ENCODE data around the gene ZFHX3.

Gene ZFHX3

GRCh38 chr16:72876981-72877373 lies 171.0 kb downstream of the ZFHX3 start:
- no peak for DNase-seq (ENCODE audit: extremely low spot score)
- ChIA-PET CTCF (no interaction called here), POLR2A (no interaction called here)
- TF ChIP-seq L3MBTL2 (conservative IDR thresholded peaks at IDR 0.05), result no peak
- TF ChIP-seq ELF4 (IDR thresholded peaks at IDR 0.05), result no peak
- no peak for TF ChIP-seq SUZ12 (IDR thresholded peaks at IDR 0.05)
- no peak for TF ChIP-seq SP1 (IDR thresholded peaks at IDR 0.05)
- TF ChIP-seq FOXA1 (IDR thresholded peaks at IDR 0.05), result no peak
- no peak for TF ChIP-seq HDGF (IDR thresholded peaks at IDR 0.05; ENCODE audit: borderline replicate concordance)
- no peak for TF ChIP-seq ZNF384 (IDR thresholded peaks at IDR 0.05)
- no peak for TF ChIP-seq TARDBP (IDR thresholded peaks at IDR 0.05)
- TF ChIP-seq, protein P1, sequence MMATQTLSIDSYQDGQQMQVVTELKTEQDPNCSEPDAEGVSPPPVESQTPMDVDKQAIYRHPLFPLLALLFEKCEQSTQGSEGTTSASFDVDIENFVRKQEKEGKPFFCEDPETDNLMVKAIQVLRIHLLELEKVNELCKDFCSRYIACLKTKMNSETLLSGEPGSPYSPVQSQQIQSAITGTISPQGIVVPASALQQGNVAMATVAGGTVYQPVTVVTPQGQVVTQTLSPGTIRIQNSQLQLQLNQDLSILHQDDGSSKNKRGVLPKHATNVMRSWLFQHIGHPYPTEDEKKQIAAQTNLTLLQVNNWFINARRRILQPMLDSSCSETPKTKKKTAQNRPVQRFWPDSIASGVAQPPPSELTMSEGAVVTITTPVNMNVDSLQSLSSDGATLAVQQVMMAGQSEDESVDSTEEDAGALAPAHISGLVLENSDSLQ (IDR thresholded peaks at IDR 0.05), result no peak
- TF ChIP-seq CTBP1 (IDR thresholded peaks at IDR 0.05; ENCODE audit: borderline replicate concordance), result no peak
- TF ChIP-seq ARNT (IDR thresholded peaks at IDR 0.05), result no peak
- no peak for TF ChIP-seq BHLHE40 (IDR thresholded peaks at IDR 0.05; ENCODE audit: borderline replicate concordance)

DNA sequence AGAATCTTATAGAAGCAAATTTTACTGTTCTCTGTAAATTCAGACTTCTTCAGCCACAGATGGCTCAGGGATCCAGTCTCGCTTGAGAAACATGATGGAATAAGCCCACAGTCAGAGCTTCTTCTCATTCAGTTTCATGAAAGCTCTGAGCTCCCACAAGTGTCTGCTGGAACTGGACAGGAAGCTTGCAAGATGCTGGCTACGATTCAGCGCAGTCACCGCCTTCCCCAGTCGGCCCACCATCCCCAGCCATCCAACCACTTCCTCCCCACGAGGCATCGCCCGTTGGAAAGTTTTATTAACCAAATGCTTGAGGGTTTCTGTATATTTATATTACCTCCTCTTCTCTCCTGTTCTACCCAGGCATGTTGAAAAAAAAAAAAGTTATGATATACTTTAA lies 171.7 kb downstream of the ZFHX3 start:
- POLR2A ChIA-PET, result no interaction called here
- DNase-seq (ENCODE audit: extremely low spot score), result no peak
- CTCF ChIA-PET, result interaction anchor here (2.0 kb wide), 1 partner anchor 43 kb away, joined by 5 read pairs; no protein-coding TSS in a partner anchor

DNA sequence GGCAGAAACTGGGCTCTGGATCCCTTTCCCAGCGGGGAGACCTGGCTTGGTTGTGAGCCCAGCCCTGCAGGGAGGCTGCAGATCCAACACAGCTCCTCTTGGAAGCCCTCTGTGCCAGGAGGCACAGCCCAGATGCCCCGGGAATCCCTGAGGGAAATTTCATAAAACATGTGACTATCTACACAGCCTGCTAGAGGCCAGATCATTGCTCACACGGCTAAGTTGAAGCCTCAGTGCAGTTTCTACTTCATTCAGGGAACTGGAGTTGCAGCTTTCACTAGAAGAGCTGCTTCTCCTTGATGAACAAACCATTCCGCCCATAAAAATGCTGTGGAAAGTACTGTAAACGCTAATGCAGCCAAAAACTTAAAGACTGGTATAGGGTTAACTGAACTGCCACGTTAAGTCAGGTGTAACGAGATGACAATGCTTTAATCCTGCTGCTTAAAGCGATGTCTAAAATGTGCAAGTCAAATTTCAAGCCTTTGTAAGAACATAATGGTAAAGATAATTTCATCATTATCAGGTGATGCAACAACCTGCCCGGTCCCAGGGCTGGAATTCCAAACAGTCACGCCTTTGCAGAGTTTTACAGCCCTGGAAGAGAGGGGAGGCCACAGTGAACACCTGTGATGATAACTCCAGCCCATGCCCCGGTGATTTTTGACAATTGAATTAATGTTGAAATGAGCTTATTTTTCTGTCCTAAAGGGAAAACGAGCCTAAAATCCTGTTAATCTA lies 172.5 kb downstream of the ZFHX3 start:
- TF ChIP-seq CTBP1 (IDR thresholded peaks at IDR 0.05; ENCODE audit: borderline replicate concordance), result no peak
- TF ChIP-seq ZNF384 (IDR thresholded peaks at IDR 0.05), result no peak
- TF ChIP-seq, protein P1 (IDR thresholded peaks at IDR 0.05), result no peak
- TF ChIP-seq SP1 (IDR thresholded peaks at IDR 0.05), result no peak
- TF ChIP-seq NFRKB (IDR thresholded peaks at IDR 0.05), result no peak
- no peak for TF ChIP-seq ARNT (IDR thresholded peaks at IDR 0.05)
- TF ChIP-seq FOXK2 (IDR thresholded peaks at IDR 0.05), result no peak
- no peak for TF ChIP-seq HDGF (IDR thresholded peaks at IDR 0.05; ENCODE audit: borderline replicate concordance)
- TF ChIP-seq SUZ12 (IDR thresholded peaks at IDR 0.05), result no peak
- TF ChIP-seq LEF1 (IDR thresholded peaks at IDR 0.05; ENCODE audit: borderline replicate concordance), result no peak
- ChIA-PET CTCF (interaction anchor here (0.5 to 2.0 kb wide), 3 partner anchors 18 to 170 kb away, joined by 4 to 6 read pairs (median 5); no protein-coding TSS in a partner anchor), POLR2A (no interaction called here)
- DNase-seq (ENCODE audit: extremely low spot score), result no peak

More for the DNA sequence above, 171.7 kb downstream of the ZFHX3 start:
- TF ChIP-seq ELF4 (IDR thresholded peaks at IDR 0.05), result no peak

GRCh38 chr16:72873853-72874252 lies 174.1 kb downstream of the ZFHX3 start:
- DNase-seq (ENCODE audit: extremely low spot score), result no peak
- ChIA-PET POLR2A (no interaction called here), CTCF (no interaction called here)
- TF ChIP-seq ARNT (IDR thresholded peaks at IDR 0.05), result no peak
- TF ChIP-seq LEF1 (IDR thresholded peaks at IDR 0.05; ENCODE audit: borderline replicate concordance), result no peak
- TF ChIP-seq HDGF (IDR thresholded peaks at IDR 0.05; ENCODE audit: borderline replicate concordance), result no peak
- TF ChIP-seq FOXM1 (IDR thresholded peaks at IDR 0.05; ENCODE audit: borderline replicate concordance), result no peak
- TF ChIP-seq CTBP1 (IDR thresholded peaks at IDR 0.05; ENCODE audit: borderline replicate concordance), result no peak
- TF ChIP-seq BHLHE40 (IDR thresholded peaks at IDR 0.05; ENCODE audit: borderline replicate concordance), result no peak
- no peak for TF ChIP-seq TARDBP (IDR thresholded peaks at IDR 0.05)
- TF ChIP-seq SP1 (IDR thresholded peaks at IDR 0.05), result no peak
- no peak for TF ChIP-seq ELF4 (IDR thresholded peaks at IDR 0.05)
- TF ChIP-seq SUZ12 (IDR thresholded peaks at IDR 0.05), result no peak
- no peak for TF ChIP-seq FOXK2 (IDR thresholded peaks at IDR 0.05)
- TF ChIP-seq FOXA1 (IDR thresholded peaks at IDR 0.05), result no peak
- TF ChIP-seq, protein P1 (IDR thresholded peaks at IDR 0.05), result no peak
- no peak for TF ChIP-seq NFRKB (IDR thresholded peaks at IDR 0.05)
- no peak for TF ChIP-seq L3MBTL2 (conservative IDR thresholded peaks at IDR 0.05)
- no peak for TF ChIP-seq ZNF384 (IDR thresholded peaks at IDR 0.05)

- POLR2A ChIA-PET, result no interaction called here
These were observed 174.9 kb downstream of the ZFHX3 start for GRCh38 chr16:72873044-72873443.

More at GRCh38 chr16:72873044-72873443, 174.9 kb downstream of the ZFHX3 start:
- no peak for DNase-seq (ENCODE audit: extremely low spot score)
- CTCF ChIA-PET, result no interaction called here
- TF ChIP-seq HDGF (IDR thresholded peaks at IDR 0.05; ENCODE audit: borderline replicate concordance), result no peak
- TF ChIP-seq FOXA1 (IDR thresholded peaks at IDR 0.05), result no peak
- no peak for TF ChIP-seq CTBP1 (IDR thresholded peaks at IDR 0.05; ENCODE audit: borderline replicate concordance)
- TF ChIP-seq NFRKB (IDR thresholded peaks at IDR 0.05), result no peak
- no peak for TF ChIP-seq ZNF384 (IDR thresholded peaks at IDR 0.05)
- no peak for TF ChIP-seq ELF4 (IDR thresholded peaks at IDR 0.05)
- TF ChIP-seq ARNT (IDR thresholded peaks at IDR 0.05), result no peak
- no peak for TF ChIP-seq LEF1 (IDR thresholded peaks at IDR 0.05; ENCODE audit: borderline replicate concordance)
- TF ChIP-seq TARDBP (IDR thresholded peaks at IDR 0.05), result no peak
- TF ChIP-seq, protein P1 (IDR thresholded peaks at IDR 0.05), result no peak
